SW480 (cell line): ENCODE results near the gene ASB10.

ENCODE experiments used
- DNase-seq: peaks from one replicate; pipeline ENCODE4 v3.0.0-alpha.2; 2016; ENCODE audit warnings: low spot score

ASB10 gene

DNA sequence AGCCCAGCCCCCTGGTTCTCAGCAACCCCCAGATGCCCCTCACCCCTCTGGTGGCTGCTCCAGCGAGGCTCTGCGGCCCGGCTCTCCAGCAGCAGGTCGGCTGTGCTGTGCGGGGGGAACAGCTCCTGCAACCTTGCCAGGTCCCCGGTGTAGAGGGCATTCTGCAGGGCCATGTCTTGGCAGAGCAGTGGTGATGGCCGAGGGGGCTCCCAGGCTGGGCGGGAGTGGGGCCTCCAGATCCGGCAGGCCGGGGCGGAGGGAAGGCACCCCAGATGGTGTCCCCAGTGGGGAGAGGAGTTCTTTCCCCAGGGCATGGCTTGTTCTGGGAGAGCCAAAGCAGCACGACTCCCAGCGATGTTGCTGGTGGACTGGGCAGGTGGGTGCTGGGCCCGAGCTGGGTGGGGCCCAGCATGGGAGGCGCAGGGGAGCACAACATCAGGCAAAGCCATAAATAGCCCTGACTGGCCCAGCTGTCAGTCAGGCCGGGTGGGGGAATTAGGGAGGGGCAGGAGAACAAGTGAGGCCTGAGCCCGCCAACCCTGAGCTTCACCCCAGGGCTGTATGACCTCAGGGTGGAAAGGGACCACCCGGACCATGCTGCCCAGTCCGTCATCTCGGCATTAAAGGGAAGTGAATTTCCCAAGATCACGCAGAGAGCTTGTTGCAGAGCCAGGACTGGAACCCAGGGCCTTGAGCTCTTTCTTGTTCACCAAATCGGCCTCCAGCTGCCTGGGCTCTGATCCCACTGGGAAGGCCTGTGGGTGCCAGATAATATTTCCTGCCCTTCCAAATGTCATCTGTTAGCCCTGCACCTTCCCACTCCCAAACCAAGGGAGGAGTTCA, 580 bp upstream of the ASB10 start:
- DNase-seq: no peak

GRCh38 chr7:151185762-151186639, 1.0 kb downstream of the ASB10 start:
- DNase-seq: no peak

GRCh38 chr7:151181011-151181431, 6.0 kb downstream of the ASB10 start:
- DNase-seq: no peak

DNA sequence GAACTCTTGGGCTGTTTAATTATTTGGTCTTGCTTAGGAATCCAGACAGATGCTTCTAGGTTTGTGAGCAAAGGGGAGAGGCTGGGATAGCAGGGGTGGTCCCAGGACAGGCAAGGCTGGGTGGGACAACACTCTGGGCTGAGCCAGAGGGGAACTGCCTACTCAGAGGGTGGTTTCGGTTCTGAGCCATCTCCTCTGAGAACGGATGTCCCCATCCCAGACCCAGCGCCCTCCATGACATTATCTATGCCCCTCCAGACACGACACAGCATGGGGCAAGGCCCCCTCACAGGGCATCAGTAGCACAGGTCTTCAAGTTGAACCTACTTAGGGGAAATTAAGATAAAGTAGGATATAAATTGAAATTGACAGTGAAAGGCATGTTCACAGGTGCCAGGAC, 7.1 kb downstream of the ASB10 start:
- no peak for DNase-seq

- DNase-seq: no peak
Measured at GRCh38 chr7:151179287-151179860, 7.7 kb downstream of the ASB10 start.

GRCh38 chr7:151178831-151179230, 8.2 kb downstream of the ASB10 start:
- DNase-seq: no peak

DNA sequence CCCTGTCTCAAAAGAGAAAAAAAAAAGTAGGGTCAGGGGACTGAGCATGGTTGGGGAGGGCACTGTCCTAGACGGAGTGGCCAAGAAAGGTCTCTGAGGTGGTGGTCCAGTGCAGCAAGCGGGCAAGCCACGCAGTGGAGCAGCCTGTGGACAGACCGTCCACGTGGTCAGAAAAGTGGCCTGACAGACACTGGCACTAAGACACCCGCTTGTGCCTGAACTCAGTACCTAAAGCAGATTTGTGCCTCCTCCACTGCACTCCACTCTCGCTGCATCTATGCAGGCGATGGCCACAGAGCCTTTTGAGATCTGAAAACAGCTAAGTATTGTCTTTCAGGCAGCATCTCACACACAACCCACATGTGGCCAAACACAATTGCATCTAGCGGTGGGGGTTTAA, 8.8 kb downstream of the ASB10 start:
- DNase-seq: no peak

DNA sequence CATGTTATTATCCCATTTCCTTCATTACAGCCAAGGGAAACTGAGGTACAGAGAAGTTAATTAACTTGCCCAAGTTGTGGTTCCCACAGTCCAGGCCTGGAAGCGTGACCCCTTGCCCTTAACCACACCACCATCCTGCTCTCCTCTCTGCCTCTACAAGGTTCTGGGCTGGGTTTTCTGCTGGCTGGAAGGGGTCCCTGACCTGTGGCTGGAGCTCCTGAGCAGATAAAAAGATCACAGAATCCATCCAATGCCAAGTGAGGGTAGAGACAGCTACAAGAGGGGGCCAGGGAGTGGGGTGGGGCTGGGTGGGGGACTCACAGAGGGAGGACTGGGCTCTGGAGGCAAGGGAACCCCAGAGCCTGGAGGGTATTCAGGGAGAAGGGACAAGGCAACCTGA, 9.7 kb downstream of the ASB10 start:
- DNase-seq: no peak

DNA sequence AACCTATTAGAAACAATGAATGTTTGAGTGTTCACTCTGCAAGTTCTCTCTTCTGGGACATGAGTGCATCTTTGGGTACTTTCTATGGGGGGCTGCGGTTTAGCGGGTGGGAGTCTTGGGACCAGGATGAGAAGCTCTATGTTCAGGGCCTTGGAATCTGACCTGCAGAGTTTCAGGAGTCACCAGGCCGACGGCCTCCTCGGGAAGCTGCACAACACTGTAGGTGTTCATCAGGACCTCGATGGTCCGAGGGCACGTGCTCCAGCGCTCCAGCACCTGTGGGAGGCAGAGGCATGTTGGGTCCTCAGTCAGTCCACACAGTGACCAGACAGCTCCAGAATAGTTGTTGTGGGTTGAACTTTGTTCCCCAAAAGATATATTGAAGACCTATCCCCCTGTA, 10.6 kb downstream of the ASB10 start:
- no peak for DNase-seq

GRCh38 chr7:151175793-151176311, 11.2 kb downstream of the ASB10 start:
- no peak for DNase-seq

DNA sequence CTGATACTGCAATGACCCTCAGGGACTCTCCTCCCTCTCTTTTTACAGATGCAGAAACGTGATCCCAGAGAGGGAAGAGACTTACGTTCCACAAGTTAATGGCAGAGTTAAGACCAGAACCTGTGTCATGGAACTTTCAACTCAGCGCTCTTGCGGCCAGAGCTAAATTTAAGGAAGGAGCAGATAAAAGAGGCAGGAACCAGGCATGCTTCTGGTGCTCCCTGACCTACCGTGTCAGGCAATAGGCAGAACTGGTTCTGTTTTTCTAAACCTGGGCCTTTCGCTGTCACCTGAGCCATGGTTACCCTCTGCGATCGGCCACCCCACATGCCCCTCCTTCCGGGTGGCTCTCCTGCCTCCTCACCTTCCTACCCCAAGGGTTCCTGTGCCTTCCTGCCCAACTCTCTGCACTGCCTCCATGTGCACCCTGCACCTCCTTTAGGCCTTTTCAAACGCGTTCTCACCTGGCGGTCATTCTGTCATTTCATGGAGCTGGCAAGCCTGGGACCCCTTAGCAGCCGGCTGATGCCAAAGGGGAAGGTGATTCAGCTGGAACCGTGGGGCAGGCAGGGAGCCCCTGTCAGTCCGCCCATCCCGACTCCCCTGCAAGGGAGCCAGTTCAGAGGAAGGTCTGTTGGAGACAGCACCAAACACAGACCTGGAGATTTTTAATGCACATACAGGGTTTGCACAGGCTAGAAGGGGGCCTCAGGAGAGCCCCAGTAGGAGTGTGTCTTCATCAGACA, 11.8 kb downstream of the ASB10 start:
- DNase-seq: no peak

DNA sequence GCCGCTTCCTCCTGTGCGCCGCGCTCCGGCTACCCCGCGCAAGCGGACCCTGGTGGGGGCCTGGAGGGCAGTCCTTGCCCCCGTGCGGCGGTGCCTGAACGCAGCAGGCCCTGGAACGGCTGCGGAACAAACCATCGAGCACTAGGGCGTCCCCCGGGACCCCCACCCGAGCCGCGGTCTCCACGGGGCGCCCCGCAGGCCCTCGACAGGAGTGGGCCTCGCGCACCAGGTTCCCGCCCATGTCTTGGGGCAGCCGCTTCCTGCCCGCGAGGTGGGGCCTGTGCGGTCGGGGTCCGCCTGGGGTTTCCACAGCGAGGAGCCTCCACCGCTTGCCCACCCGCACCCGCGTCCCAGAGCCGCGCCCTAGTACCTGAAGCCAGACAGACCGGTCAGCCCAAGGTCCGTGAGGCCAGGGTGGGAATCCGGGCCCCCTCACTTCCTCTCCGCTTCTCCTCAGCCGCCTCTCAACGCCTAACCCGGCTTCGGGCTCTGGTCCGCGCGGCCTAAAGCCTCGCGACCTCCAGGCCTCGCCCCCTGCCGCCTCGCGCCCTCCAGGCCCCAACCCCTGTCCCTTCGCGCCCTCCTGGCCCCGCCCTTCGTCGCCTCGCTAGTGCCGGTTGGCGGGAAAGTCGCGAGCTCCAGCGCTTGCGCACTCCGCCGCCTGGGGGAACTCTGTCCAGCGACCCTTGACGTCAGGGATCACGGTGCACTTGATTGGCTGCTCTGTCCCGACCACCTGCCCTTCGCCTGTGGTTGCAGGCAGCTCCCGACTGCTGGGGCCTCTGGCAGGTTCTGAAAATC, 12.6 kb downstream of the ASB10 start:
- no peak for DNase-seq

DNA sequence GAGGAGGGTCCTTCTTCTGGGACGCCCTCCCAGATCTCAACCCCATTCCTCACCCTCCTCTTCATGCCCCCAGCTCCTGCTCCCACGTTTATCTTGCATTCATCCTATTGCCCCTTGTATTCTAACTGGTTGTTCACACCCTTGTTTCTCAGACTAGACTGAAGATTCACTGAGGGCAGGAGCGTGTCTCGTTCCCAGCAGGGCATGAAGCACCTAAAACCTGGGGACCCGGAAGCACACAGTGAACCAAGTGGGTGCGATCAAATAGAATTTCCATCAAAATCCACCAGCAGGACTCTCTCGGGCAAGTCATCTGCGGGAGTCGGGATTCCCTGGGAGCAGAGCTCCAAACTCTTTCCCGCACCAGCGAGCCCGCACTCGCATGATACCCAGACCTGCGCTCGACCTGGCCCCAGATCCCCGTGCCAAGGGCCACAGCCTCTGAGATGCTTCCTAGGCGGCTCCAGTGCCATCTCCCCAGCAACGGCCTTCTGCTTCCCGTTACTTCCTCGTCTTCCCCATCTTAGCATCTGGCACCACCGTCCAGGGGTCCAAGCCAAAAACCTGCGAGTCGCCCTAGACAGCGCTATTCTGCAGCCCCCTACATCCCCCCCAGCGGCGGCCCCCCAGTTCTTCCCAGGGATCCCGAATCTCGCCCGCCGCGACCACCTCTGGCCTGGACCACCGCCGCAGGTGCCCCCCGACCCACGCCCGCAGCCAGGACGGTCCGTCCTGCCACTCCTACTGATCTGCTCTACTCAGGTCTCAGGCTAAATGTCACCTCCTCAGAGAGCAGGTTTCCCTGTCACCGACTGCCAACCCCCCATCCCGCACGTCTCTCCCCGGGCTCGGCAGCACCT, 13.4 kb downstream of the ASB10 start:
- DNase-seq: no peak

- peak; percentile 60 for DNase-seq
Measured at GRCh38 chr7:151172273-151173141, 14.5 kb downstream of the ASB10 start.

- DNase-seq: no peak
Measured at GRCh38 chr7:151168787-151169162, 18.3 kb downstream of the ASB10 start.

DNA sequence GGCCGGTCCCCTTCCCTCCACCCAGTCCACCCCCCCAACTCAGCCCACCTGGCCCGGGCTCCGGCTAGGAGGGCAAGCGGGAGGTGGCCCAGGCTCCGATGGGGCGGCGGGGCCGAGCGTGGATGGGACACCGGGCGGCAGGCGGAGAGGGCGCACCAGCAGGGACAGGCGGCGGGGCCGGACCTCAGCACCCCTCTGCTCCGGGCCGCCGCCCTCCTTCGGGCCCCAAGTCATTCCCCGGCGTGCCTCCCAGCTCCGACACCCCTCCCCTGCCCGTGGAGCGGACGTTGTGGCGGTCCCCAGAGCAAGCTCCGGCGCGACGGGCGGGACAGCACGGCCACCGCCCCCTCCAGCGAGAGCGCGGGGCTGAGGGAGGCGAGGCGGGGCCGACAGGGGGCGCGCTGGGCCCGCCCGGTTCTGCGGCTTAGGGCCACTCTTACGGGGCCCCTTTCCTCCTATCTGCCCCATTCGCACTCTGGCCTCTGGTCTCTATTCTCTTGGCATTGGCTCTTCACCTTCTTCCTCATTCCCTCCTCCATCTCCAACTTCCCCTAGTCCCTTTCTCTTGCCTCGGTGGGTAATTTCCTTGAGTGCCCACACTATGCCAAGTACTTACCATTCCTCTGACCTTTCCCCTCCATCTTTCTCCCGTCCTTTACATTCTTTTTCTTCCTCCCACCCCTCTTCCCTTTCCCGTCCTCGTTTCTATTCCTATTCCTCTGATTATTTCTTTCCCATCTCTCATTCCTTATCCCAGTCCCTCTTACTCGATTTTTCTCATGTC, 18.9 kb downstream of the ASB10 start:
- DNase-seq: peak; percentile 55

GRCh38 chr7:151167197-151167961, 19.7 kb downstream of the ASB10 start, which contains the start of gene GBX1:
Gene GBX1, minus strand, starts transcription at chr7:151167694. Its CDS starts 146 bp downstream, at chr7:151167548.
- DNase-seq: peak; percentile 21
